Panc1 (cell line): ENCODE results near the gene SPINDOC.

Source experiments
- CTCF ChIP-seq: fragments of 450-650 bp; IDR thresholded peaks from 2 replicates; pipeline ENCODE4 v1.5.1; 2017; ENCODE audit warnings: mild to moderate bottlenecking
- POLR2AphosphoS5 ChIP-seq: IDR thresholded peaks from 2 replicates; pipeline ENCODE4 v1.6.1; 2012; ENCODE audit warnings: mild to moderate bottlenecking, low read depth, low read length, moderate library complexity
- TCF7L2 ChIP-seq: IDR thresholded peaks from 2 replicates; pipeline ENCODE4 v1.6.1; 2011; ENCODE audit warnings: mild to moderate bottlenecking, low read depth, low read length, inconsistent platforms

- TF ChIP-seq CTCF (no peak), TCF7L2 (no peak), POLR2AphosphoS5 (no peak)
Observed at GRCh38 chr11:63770763-63771162, 42.5 kb upstream of the SPINDOC start.
